ENCODE measurements around the gene NT5C3B. TPM values are rescaled to one million over a fixed set of nuclear protein-coding genes. Genes with fewer than 3 reads are reported as not detected.

Gene NT5C3B
- total RNA-seq, 2 experiments from 2014 or later = 25.7 to 29.7 TPM

DNA sequence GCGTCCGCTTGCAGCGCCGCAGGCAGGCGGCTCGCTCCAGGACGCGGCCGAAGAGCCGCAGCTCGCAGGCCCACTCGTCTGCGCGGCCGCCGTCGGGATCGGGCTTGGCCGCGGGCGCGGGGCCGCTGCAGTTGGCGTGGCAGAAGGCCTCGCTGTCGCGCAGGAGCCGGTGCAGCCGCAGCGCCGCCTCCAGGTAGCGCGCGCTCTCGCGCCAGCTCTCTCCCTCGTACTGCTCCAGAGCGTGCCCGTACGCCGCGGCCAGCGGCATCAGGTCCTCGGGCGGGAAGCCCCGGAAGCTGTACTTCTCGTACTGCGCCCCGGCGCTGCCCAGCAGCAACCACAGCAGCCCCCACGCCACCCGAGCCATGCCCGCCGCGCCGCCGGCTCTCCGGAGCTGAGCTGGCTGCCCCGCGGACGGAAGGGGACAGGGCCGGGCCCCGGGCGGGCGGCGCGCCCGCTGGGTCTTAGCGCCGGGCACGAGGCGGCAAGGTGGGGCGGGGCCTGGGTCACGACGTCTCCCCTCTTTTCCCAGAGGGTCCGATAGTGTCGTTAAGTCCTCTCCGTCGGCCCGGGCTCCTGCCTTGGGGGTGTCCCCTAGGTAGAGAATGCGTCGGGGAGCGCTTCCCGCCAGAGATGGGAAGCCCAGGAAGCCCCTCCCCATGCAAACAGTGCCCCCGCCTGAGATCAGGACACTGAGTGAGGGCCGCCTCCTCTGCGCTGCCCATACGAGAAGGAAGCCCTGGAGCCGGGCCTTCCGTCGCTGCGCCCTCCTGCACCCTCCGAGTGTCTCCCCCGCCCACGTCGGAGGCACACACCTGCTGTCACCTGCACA is 24.3 kb downstream of the NT5C3B start, which contains the start of gene P3H4:
Gene P3H4, minus strand, starts transcription at position 401 of the 832 bp plus-strand sequence. Its CDS starts 34 bp downstream, at position 367.
- Mint-ChIP-seq H3K9me3 (no peaks in the 10 kb centered on the region), H3K27me3 (no peaks in the 10 kb centered on the region), H3K4me3 (peak within 1 kb of the TSS; percentile 97), H3K27ac (peak within 1 kb of the TSS; percentile 36), H3K4me1 (ENCODE audit: low read depth) (peaks cover 22% of the 10 kb centered on the region), H3K36me3 (ENCODE audit: low read depth) (peaks cover 10% of the 10 kb centered on the region)
- ChIA-PET CTCF (interaction anchor here (0.9 to 1.5 kb wide), 6 partner anchors 11 to 74 kb away, joined by 3 to 15 read pairs (median 6); partner anchors contain the start of gene KLHL11), POLR2A (interaction anchor here (0.6 to 2.8 kb wide), 17 partner anchors 10 to 394 kb away, joined by 3 to 24 read pairs (median 5); partner anchors contain the start of genes ACLY, CNP, EIF1 and JUP)
- TF ChIP-seq, protein P1, sequence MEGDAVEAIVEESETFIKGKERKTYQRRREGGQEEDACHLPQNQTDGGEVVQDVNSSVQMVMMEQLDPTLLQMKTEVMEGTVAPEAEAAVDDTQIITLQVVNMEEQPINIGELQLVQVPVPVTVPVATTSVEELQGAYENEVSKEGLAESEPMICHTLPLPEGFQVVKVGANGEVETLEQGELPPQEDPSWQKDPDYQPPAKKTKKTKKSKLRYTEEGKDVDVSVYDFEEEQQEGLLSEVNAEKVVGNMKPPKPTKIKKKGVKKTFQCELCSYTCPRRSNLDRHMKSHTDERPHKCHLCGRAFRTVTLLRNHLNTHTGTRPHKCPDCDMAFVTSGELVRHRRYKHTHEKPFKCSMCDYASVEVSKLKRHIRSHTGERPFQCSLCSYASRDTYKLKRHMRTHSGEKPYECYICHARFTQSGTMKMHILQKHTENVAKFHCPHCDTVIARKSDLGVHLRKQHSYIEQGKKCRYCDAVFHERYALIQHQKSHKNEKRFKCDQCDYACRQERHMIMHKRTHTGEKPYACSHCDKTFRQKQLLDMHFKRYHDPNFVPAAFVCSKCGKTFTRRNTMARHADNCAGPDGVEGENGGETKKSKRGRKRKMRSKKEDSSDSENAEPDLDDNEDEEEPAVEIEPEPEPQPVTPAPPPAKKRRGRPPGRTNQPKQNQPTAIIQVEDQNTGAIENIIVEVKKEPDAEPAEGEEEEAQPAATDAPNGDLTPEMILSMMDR (IDR thresholded peaks at IDR 0.05) = peak; percentile 68
- H3K4me3 ChIP-seq (ENCODE audit: low read length) = peak within 1 kb of the TSS; percentile 60
- peaks cover 34% of the 10 kb centered on the region for H3K4me1 ChIP-seq (ENCODE audit: insufficient read depth, low read length)
- H3K27ac ChIP-seq (ENCODE audit: low read depth in 1 of 2, low read length in 2 of 2) = no peak within 1 kb of the TSS
- H3K9me3 ChIP-seq (ENCODE audit: control insufficient read depth in 1 of 2, insufficient read depth in 1 of 2, low read length in 2 of 2) = no peaks in the 10 kb centered on the region
- H3K36me3 ChIP-seq (ENCODE audit: insufficient read depth, low read length) = no peaks in the 10 kb centered on the region
- H3K27me3 ChIP-seq (ENCODE audit: control insufficient read depth in 1 of 2, insufficient read depth in 2 of 2, low read length in 2 of 2) = no peaks in the 10 kb centered on the region
- intact Hi-C loops (cut with DNase I, micrococcal nuclease) = loop anchor here (2.0 kb wide), 2 partner anchors 73 to 993 kb away; no protein-coding TSS in a partner anchor
- peak; percentile 44 to 90 (median 70) for DNase-seq
- ATAC-seq (ENCODE audit: poor library complexity) = peak; percentile 91

DNA sequence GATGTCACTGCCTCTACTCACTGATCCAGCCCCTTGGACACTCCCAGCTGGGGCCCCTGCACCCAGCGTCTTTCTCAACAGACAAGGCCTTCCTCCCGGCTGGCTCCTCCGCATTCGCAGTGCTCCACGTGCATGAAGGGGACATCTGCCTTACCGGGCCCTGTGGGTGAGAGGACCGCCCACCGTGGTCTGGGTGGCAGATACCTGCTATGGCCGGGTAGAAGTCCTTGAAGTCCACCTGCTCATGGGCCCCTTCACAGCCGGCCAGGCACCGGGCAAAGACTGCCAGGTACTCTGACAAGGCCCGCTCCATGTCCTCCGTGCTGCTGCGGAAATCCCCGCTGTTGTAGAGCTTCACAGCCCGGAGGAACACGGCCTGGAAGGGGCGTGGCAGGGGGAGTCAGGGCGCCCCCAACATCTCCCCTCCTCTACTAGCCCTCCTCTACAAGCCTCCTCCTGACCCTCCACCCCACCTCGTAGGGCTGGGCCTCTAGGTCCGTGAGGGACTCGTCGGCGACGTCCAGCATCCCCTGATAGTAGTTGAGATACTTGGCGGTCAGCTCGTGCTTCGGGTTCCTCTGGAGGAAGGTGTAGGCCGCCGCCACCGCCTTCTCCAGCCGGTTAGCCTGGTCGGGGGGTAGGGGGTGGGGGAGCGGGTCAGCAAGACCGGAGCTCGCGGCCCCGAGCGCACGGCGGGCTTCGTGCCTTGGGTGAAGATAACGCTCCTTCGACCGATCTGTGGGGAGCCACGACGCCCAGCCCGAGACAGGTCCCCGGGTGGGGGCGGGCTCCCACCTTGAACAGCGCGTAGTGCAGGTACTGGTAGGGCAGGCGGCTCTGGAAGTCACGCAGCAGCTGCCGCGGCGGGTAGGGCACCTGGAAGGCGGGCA is 25.1 kb downstream of the NT5C3B start:
- no peaks in the 10 kb centered on the region for H3K36me3 ChIP-seq (ENCODE audit: insufficient read depth, low read length)
- H3K36me3 Mint-ChIP-seq (ENCODE audit: low read depth) = peaks cover 10% of the 10 kb centered on the region
- ChIA-PET CTCF (interaction anchor here (0.9 to 1.5 kb wide), 6 partner anchors 10 to 73 kb away, joined by 3 to 15 read pairs (median 6); partner anchors contain the start of gene KLHL11), POLR2A (interaction anchor here (0.6 to 2.8 kb wide), 16 partner anchors 9 to 156 kb away, joined by 3 to 24 read pairs (median 4); partner anchors contain the start of genes ACLY, CNP, EIF1 and JUP)
- peak overlapping the region; percentile 68 for H3K4me3 Mint-ChIP-seq
- H3K27ac Mint-ChIP-seq = no peak overlapping the region
- DNase-seq = peak in 1 of 14 experiments; percentile 42
- H3K9me3 ChIP-seq (ENCODE audit: control insufficient read depth in 1 of 2, insufficient read depth in 1 of 2, low read length in 2 of 2) = no peaks in the 10 kb centered on the region
- intact Hi-C loops (cut with DNase I, micrococcal nuclease) = loop anchor here (2.0 kb wide), 2 partner anchors 72 to 992 kb away; no protein-coding TSS in a partner anchor
- H3K9me3 Mint-ChIP-seq = no peaks in the 10 kb centered on the region
- ATAC-seq (ENCODE audit: poor library complexity) = peak; percentile 53
- peaks cover 22% of the 10 kb centered on the region for H3K4me1 Mint-ChIP-seq (ENCODE audit: low read depth)
- H3K27ac ChIP-seq (ENCODE audit: low read depth in 1 of 2, low read length in 2 of 2) = no peak overlapping the region
- H3K27me3 ChIP-seq (ENCODE audit: control insufficient read depth in 1 of 2, insufficient read depth in 2 of 2, low read length in 2 of 2) = no peaks in the 10 kb centered on the region
- H3K4me3 ChIP-seq (ENCODE audit: low read length) = peak overlapping the region; percentile 60
- TF ChIP-seq, protein P1 (IDR thresholded peaks at IDR 0.05) = no peak
- H3K27me3 Mint-ChIP-seq = no peaks in the 10 kb centered on the region
- peaks cover 34% of the 10 kb centered on the region for H3K4me1 ChIP-seq (ENCODE audit: insufficient read depth, low read length)
